ENCODE data around the gene MTFMT. TPM values are rescaled to one million over a fixed set of nuclear protein-coding genes. Genes with fewer than 3 reads are reported as not detected.

The MTFMT gene
- polyA plus RNA-seq, 1 experiment, result 15.3 TPM

DNA sequence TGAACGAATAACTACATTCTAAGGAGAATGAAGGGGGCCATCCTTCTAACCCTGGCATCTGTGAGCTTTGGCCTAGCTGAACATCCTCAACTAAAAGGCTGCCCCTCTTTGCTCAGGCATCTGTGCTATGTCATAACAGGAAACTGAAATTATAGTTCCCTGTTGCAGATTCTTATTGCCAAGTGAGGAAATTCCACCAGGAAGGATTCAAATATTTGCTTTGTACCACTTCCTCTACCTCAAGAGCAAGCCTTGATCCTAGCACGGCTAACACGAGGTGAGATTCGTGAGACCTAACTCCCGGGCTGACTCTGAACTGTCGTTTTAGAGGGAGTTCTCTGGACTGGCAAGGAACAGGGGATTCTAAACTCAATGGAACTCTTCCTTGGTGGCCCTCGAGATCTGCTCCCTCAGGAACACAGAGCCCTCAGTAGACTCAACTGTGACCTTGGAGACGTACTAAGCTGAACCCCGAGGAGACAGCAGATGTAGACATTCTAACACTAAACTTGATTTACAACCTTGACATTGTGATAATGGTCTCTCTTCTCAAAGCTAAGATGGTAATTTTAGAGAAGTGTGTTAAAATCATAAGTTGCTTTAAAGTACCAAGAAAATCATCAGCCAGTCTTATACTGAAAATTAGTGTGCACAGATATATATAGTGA lies 43.9 kb downstream of the MTFMT start:
- CTCF ChIA-PET, result interaction anchor here (0.7 to 1.0 kb wide), 3 partner anchors 23 to 258 kb away, joined by 3 read pairs; no protein-coding TSS in a partner anchor
- DNase-seq (ENCODE audit: low read depth, low spot score), result no peak
- Histone ChIP-seq H3K9me3 (ENCODE audit: control insufficient read depth, insufficient read depth, low read length) (no peaks in the 10 kb centered on the region), H3K27me3 (ENCODE audit: control insufficient read depth, insufficient read depth, low read length) (no peaks in the 10 kb centered on the region), H3K4me3 (ENCODE audit: low read depth, low read length) (no peak overlapping the region), H3K27ac (ENCODE audit: low read depth, low read length) (peak overlapping the region; percentile 84)
- TF ChIP-seq, protein P1, sequence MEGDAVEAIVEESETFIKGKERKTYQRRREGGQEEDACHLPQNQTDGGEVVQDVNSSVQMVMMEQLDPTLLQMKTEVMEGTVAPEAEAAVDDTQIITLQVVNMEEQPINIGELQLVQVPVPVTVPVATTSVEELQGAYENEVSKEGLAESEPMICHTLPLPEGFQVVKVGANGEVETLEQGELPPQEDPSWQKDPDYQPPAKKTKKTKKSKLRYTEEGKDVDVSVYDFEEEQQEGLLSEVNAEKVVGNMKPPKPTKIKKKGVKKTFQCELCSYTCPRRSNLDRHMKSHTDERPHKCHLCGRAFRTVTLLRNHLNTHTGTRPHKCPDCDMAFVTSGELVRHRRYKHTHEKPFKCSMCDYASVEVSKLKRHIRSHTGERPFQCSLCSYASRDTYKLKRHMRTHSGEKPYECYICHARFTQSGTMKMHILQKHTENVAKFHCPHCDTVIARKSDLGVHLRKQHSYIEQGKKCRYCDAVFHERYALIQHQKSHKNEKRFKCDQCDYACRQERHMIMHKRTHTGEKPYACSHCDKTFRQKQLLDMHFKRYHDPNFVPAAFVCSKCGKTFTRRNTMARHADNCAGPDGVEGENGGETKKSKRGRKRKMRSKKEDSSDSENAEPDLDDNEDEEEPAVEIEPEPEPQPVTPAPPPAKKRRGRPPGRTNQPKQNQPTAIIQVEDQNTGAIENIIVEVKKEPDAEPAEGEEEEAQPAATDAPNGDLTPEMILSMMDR (IDR thresholded peaks at IDR 0.05; ENCODE audit: low read depth, low read length), result no peak
- POLR2A ChIA-PET, result no interaction called here

DNA sequence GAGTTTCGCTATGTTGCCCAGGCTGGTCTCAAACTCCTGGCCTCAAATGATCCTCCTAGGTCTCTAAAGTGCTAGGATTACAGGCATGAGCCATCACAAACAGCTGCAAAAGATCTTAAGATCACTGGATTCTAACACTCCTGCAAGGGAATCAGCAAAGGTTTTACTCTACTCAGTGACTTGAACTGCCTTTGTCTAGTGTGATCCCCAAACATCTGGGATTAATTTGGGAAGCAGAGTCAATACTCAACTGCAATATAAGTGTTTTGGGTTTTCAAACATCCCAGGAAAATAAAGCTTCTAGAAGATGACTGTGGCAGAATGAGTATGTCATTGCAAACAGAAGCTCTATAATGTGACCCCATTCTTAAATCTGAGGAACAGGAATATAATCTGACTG lies 47.0 kb downstream of the MTFMT start:
- Histone ChIP-seq H3K9me3 (ENCODE audit: control insufficient read depth, insufficient read depth, low read length) (no peaks in the 10 kb centered on the region), H3K27ac (ENCODE audit: low read depth, low read length) (peak overlapping the region; percentile 34), H3K27me3 (ENCODE audit: control insufficient read depth, insufficient read depth, low read length) (no peaks in the 10 kb centered on the region), H3K4me3 (ENCODE audit: low read depth, low read length) (no peak overlapping the region)
- ChIA-PET POLR2A (no interaction called here), CTCF (no interaction called here)
- no peak for DNase-seq (ENCODE audit: low read depth, low spot score)
- TF ChIP-seq, protein P1 (IDR thresholded peaks at IDR 0.05; ENCODE audit: low read depth, low read length), result no peak

DNA sequence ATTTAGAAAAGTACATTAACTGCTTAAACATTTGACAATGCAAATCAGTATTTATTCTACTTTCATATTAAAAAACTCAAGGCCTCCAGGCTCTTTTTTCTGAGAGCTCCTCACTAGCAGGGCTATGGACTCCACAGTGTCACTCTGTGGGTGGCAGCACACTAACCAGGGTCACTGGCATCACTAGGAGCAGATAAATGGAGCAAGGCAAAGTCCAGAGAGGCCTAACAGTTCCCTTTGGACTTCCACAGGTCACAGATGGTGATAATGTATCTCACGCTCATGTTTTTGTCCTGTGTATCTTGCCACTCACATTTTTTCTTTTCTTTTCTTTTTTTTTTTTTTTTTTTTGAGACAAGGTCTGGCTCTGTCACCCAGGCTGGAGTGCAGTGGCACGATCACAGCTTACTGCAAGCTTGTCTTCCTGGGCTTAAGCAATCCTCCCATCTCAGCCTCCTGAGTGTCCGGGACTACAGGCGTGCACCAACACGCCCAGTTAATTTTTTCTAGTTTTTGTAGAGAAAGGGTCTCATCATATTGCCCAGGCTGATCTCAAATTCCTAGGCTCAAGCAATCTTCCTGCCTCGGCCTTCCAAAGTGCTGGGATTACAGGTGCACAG lies 47.5 kb downstream of the MTFMT start:
- TF ChIP-seq, protein P1 (IDR thresholded peaks at IDR 0.05; ENCODE audit: low read depth, low read length), result no peak
- peak overlapping the region; percentile 34 for H3K27ac ChIP-seq (ENCODE audit: low read depth, low read length)
- ChIA-PET CTCF (no interaction called here), POLR2A (no interaction called here)
- no peak for DNase-seq (ENCODE audit: low read depth, low spot score)
- H3K9me3 ChIP-seq (ENCODE audit: control insufficient read depth, insufficient read depth, low read length), result no peaks in the 10 kb centered on the region
- no peaks in the 10 kb centered on the region for H3K27me3 ChIP-seq (ENCODE audit: control insufficient read depth, insufficient read depth, low read length)
- H3K4me3 ChIP-seq (ENCODE audit: low read depth, low read length), result no peak overlapping the region

DNA sequence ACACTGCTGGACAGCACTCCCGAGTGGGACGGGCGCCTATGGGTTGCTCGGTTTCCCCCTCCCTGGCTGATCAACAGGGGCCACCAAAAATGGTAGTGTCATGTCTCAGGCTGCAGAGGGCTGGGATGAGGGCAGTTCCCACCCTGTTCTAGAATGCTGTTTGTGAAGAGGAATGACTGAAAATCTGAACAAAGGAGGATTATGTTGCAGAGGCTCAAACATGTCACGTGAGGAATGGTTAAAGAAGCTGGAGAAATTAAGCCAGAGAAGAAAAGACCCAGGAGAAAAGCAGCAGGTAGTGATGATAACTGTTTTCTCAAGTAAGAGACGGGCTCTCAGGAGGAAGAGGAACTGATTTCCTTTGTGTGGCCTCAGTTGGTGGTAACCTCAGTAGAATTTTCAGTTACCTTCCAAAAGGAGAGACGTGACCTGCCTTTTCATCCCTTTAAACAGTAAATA lies 50.2 kb downstream of the MTFMT start:
- Histone ChIP-seq H3K27ac (ENCODE audit: low read depth, low read length) (no peak overlapping the region), H3K9me3 (ENCODE audit: control insufficient read depth, insufficient read depth, low read length) (no peaks in the 10 kb centered on the region), H3K27me3 (ENCODE audit: control insufficient read depth, insufficient read depth, low read length) (no peaks in the 10 kb centered on the region), H3K4me3 (ENCODE audit: low read depth, low read length) (no peak overlapping the region)
- POLR2A ChIA-PET, result no interaction called here
- DNase-seq (ENCODE audit: low read depth, low spot score), result no peak
- TF ChIP-seq, protein P1 (IDR thresholded peaks at IDR 0.05; ENCODE audit: low read depth, low read length), result no peak
- CTCF ChIA-PET, result no interaction called here

DNA sequence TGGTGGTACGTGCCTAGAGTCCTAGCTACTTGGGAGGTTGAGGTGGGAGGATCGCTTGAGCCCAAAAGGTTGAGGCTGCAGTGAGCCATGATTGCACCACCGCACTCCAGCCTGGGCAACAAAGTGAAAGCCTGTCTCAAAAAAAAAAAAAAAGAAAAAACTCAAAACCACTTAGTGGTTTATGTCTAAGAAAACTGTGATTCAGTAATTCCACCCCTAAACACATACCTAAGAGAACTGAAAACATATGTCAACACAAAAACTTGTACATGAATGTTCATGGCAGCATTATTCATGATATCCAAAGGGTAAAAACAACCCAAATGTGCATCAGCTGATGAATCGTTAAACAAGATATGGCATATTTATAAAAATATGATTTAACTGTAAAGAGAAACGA lies 54.0 kb downstream of the MTFMT start:
- Histone ChIP-seq H3K27ac (ENCODE audit: low read depth, low read length) (no peak overlapping the region), H3K27me3 (ENCODE audit: control insufficient read depth, insufficient read depth, low read length) (no peaks in the 10 kb centered on the region), H3K4me3 (ENCODE audit: low read depth, low read length) (no peak overlapping the region), H3K9me3 (ENCODE audit: control insufficient read depth, insufficient read depth, low read length) (no peaks in the 10 kb centered on the region)
- CTCF ChIA-PET, result no interaction called here
- no peak for DNase-seq (ENCODE audit: low read depth, low spot score)
- POLR2A ChIA-PET, result no interaction called here
- TF ChIP-seq, protein P1 (IDR thresholded peaks at IDR 0.05; ENCODE audit: low read depth, low read length), result no peak
